Thyroid gland (tissue), 4 donors: ENCODE data around the gene SEZ6L. TPM values are rescaled to one million over a fixed set of nuclear protein-coding genes. Genes with fewer than 3 reads are reported as not detected.

Source experiments
- DNase-seq, 2 donors: peaks; one replicate each; pipeline ENCODE4 v3.0.0-alpha.2; 2019
- H3K27ac ChIP-seq, 3 donors: fragments of 200-600 bp; sonication (generic); 1 replicate in 2 of 3; 2 replicates in 1 of 3; pipeline ENCODE4 v1.5.1; 2016 to 2019; ENCODE audit warnings: mild to moderate bottlenecking in 1 of 3, moderate library complexity in 1 of 3
- H3K27me3 ChIP-seq: fragments of 200-600 bp; sonication (generic); one replicate; pipeline ENCODE4 v1.5.1; 2019
- H3K36me3 ChIP-seq, 2 donors: fragments of 200-600 bp; sonication (generic); one replicate each; pipeline ENCODE4 v1.5.1; 2016 to 2019
- H3K4me1 ChIP-seq, 2 donors: fragments of 200-600 bp; sonication (generic); one replicate each; pipeline ENCODE4 v1.5.1; 2017 to 2019
- H3K4me3 ChIP-seq, 3 donors: fragments of 200-600 bp; sonication (generic); replicated peaks in 1 of 3; 1 replicate in 2 of 3; 2 replicates in 1 of 3; pipeline ENCODE4 v1.5.1; 2016; ENCODE audit warnings: mild to moderate bottlenecking in 1 of 3
- H3K9me3 ChIP-seq: fragments of 200-600 bp; sonication (generic); one replicate; pipeline ENCODE4 v1.5.1; 2017
- CTCF ChIP-seq, 6 experiments: fragments of 200-600 bp in 3 of 6; fragments of 450-650 bp in 3 of 6; sonication (generic) in 3 of 6; IDR thresholded peaks; one replicate each; pipeline ENCODE4 v1.5.1; 2016 to 2019; ENCODE audit warnings: antibody characterized with exemption in 6 of 6, mild to moderate bottlenecking in 2 of 6, inconsistent platforms in 1 of 6, moderate library complexity in 1 of 6
- POLR2A ChIP-seq, 2 donors: fragments of 450-650 bp; IDR thresholded peaks; one replicate each; pipeline ENCODE4 v1.6.1; 2017; ENCODE audit warnings: antibody characterized with exemption in 2 of 2, mild to moderate bottlenecking in 2 of 2, moderate library complexity in 1 of 2
- WGBS, 2 donors: methylation state at CpG; one replicate each; pipeline ENCODE4 v1.1.5; 2017; 5-methylcytosine and 5-hydroxymethylcytosine counted together
- intact Hi-C: fragments of 100-400 bp; cut with DNase I; formaldehyde crosslinking; loops from one replicate; pipeline ENCODE4 v1.15.1; 2023
- total RNA-seq, 4 donors: library from RNA; depleted of rRNA; stranded (reverse); fragments of >200 nt; gene quantifications; one replicate each; pipeline ENCODE4 v1.2.3, GENCODE V29; 2016

SEZ6L gene
- total RNA-seq, 4 donors from 2014 or later: 0.13 to 0.22 (median 0.17) TPM; not detected in 1

GRCh38 chr22:26276529-26277160, 107.4 kb downstream of the SEZ6L start:
- 64 to 65% methylated on average over 11 of the region's 11 CpGs for WGBS, 2 donors
- Histone ChIP-seq H3K27me3 (peaks cover 5% of the 10 kb centered on the region), H3K27ac (no peak overlapping the region), H3K9me3 (no peaks in the 10 kb centered on the region), H3K4me3 (no peak overlapping the region), H3K4me1 (no peaks in the 10 kb centered on the region), H3K36me3 (no peaks in the 10 kb centered on the region)
- intact Hi-C loops: no loop called here
- no peak for DNase-seq
- TF ChIP-seq CTCF (IDR thresholded peaks at IDR 0.05) (no peak), POLR2A (IDR thresholded peaks at IDR 0.05) (no peak)

GRCh38 chr22:26281941-26282340, 112.7 kb downstream of the SEZ6L start:
- no peaks in the 10 kb centered on the region for H3K9me3 ChIP-seq
- TF ChIP-seq CTCF (IDR thresholded peaks at IDR 0.05) (no peak), POLR2A (IDR thresholded peaks at IDR 0.05) (no peak)
- no peak overlapping the region for H3K4me3 ChIP-seq
- no peaks in the 10 kb centered on the region for H3K36me3 ChIP-seq
- 81 to 85% methylated on average over 4 of the region's 4 CpGs for WGBS, 2 donors
- intact Hi-C loops: no loop called here
- H3K27me3 ChIP-seq: no peaks in the 10 kb centered on the region
- no peak for DNase-seq
- H3K4me1 ChIP-seq: no peaks in the 10 kb centered on the region
- no peak overlapping the region for H3K27ac ChIP-seq

DNA sequence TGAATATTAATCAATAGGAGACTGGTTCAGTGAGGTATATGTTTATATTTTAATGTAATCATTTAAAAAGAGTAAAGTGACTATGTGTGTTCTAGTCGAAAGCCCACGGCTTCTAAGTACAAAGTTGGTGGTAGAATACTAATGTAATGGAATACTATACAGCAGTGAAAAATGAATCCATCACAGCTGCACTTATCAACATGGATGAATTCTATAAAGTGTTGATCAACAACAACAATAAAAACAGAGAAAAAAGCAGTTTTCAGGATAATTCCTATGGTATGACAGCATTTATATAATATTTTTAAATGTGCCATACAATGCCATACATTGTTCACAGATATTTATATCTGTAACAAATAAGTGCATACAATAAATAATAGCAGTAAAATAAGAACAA, 114.1 kb downstream of the SEZ6L start:
- Histone ChIP-seq H3K4me1 (no peaks in the 10 kb centered on the region), H3K27ac (no peak overlapping the region), H3K4me3 (no peak overlapping the region), H3K27me3 (no peaks in the 10 kb centered on the region), H3K36me3 (no peaks in the 10 kb centered on the region), H3K9me3 (no peaks in the 10 kb centered on the region)
- TF ChIP-seq CTCF (IDR thresholded peaks at IDR 0.05) (no peak), POLR2A (IDR thresholded peaks at IDR 0.05) (no peak)
- intact Hi-C loops: no loop called here
- WGBS, 2 donors: 90 to 92% methylated on average over 2 of the region's 2 CpGs
- DNase-seq: no peak

- H3K36me3 ChIP-seq: no peaks in the 10 kb centered on the region
- no peaks in the 10 kb centered on the region for H3K27me3 ChIP-seq
- 40 to 51% methylated on average over 5 of the region's 5 CpGs for WGBS, 2 donors
- TF ChIP-seq CTCF (IDR thresholded peaks at IDR 0.05) (no peak), POLR2A (IDR thresholded peaks at IDR 0.05) (no peak)
- no peaks in the 10 kb centered on the region for H3K4me1 ChIP-seq
- H3K9me3 ChIP-seq: no peaks in the 10 kb centered on the region
- intact Hi-C loops: no loop called here
- no peak for DNase-seq
- H3K27ac ChIP-seq: no peak overlapping the region
- H3K4me3 ChIP-seq: no peak overlapping the region
Observed at GRCh38 chr22:26285632-26286031, 116.4 kb downstream of the SEZ6L start.

GRCh38 chr22:26286091-26286820, 117.0 kb downstream of the SEZ6L start:
- Histone ChIP-seq H3K36me3 (no peaks in the 10 kb centered on the region), H3K4me3 (no peak overlapping the region), H3K27me3 (no peaks in the 10 kb centered on the region), H3K9me3 (no peaks in the 10 kb centered on the region), H3K4me1 (no peaks in the 10 kb centered on the region), H3K27ac (no peak overlapping the region)
- TF ChIP-seq POLR2A (IDR thresholded peaks at IDR 0.05): no peak
- no peak for TF ChIP-seq CTCF (IDR thresholded peaks at IDR 0.05)
- no peak for DNase-seq
- WGBS, 2 donors: 73 to 76% methylated on average over 10 of the region's 10 CpGs
- intact Hi-C loops: no loop called here
